Upper lobe of left lung (tissue), 6 donors: ENCODE measurements around the gene ZNF318. TPM values are rescaled to one million over a fixed set of nuclear protein-coding genes. Genes with fewer than 3 reads are reported as not detected.
"Not testable (repeated sequence)": the region's sequence is repeated elsewhere in the genome, so short reads cannot be mapped to it uniquely, and the experiment has no call there.

Experiments used
- ATAC-seq, 2 donors: fragments of 200-7000 bp; cut with Tn5 transposase; one replicate each; pipeline ENCODE4 v1.9.1; 2022; ENCODE audit warnings: mild to moderate bottlenecking in 2 of 2, moderate library complexity in 2 of 2; ENCODE audit not compliant: low FRiP score in 2 of 2
- DNase-seq, 2 donors: peaks; one replicate each; pipeline ENCODE4 v3.0.0-alpha.2; 2019 to 2020
- H3K27ac ChIP-seq, 4 donors: fragments of 200-600 bp; sonication (generic); one replicate each; pipeline ENCODE4 v1.5.1; 2016 to 2019
- H3K27me3 ChIP-seq, 4 donors: fragments of 200-600 bp; sonication (generic); one replicate each; pipeline ENCODE4 v1.5.1; 2017 to 2019
- H3K36me3 ChIP-seq, 4 donors: fragments of 200-600 bp; sonication (generic); one replicate each; pipeline ENCODE4 v1.5.1; 2016 to 2019
- H3K4me1 ChIP-seq, 4 donors: fragments of 200-600 bp; sonication (generic); one replicate each; pipeline ENCODE4 v1.5.1; 2018 to 2019
- H3K4me3 ChIP-seq, 4 donors: fragments of 200-600 bp; sonication (generic); one replicate each; pipeline ENCODE4 v1.5.1; 2017 to 2019; ENCODE audit warnings: mild to moderate bottlenecking in 2 of 4, moderate library complexity in 1 of 4
- H3K9me3 ChIP-seq, 4 donors: fragments of 200-600 bp; sonication (generic); one replicate each; pipeline ENCODE4 v1.5.1; 2018 to 2019
- EP300 ChIP-seq, 4 donors: sonication (generic); formaldehyde crosslinking; IDR thresholded peaks; one replicate each; pipeline ENCODE4 v1.5.1; 2017; ENCODE audit warnings: antibody characterized with exemption in 4 of 4, control low read depth in 2 of 4
- POLR2A ChIP-seq, 4 donors: fragments of 450-650 bp; IDR thresholded peaks; one replicate each; pipeline ENCODE4 v1.5.1; 2016 to 2017; ENCODE audit warnings: antibody characterized with exemption in 4 of 4, mild to moderate bottlenecking in 2 of 4
- POLR2AphosphoS5 ChIP-seq, 2 donors: sonication (generic); formaldehyde crosslinking; IDR thresholded peaks; one replicate each; pipeline ENCODE4 v1.5.1; 2017; ENCODE audit warnings: antibody characterized with exemption in 2 of 2
- WGBS, 2 donors: methylation state at CpG; one replicate each; pipeline ENCODE4 v1.1.5; 2017 to 2018; 5-methylcytosine and 5-hydroxymethylcytosine counted together
- total RNA-seq, 6 donors: library from RNA; depleted of rRNA in 4 of 6; stranded (reverse); fragments of >200 nt in 4 of 6; gene quantifications; one replicate each; pipeline versions ENCODE4 v1.1.0 to v1.2.1, GENCODE V29; 2016 to 2021
- TF ChIP-seq, protein P1 (sequence below), 6 experiments: fragments of 450-650 bp in 4 of 6; fragments of 200-600 bp in 2 of 6; sonication (generic) in 2 of 6; IDR thresholded peaks; one replicate each; pipeline ENCODE4 v1.5.1; 2016 to 2019; ENCODE audit warnings: antibody characterized with exemption in 6 of 6
- donor health status: DM: no; HTN: no; CAD: no; lungs with moderate emphysema.
- donor health status: DM: no; HTN: yes; CAD: no; lungs with severe emphysema.

ZNF318 gene
- total RNA-seq, 6 donors from 2014 or later, result 10.3 to 19.9 (median 15.3) TPM

GRCh38 chr6:43389730-43390295, 20.4 kb upstream of the ZNF318 start:
- DNase-seq (no peak), ATAC-seq (no peak)
- WGBS, 2 donors, result 80 to 85% methylated on average over 6 of the region's 6 CpGs
- peak overlapping the region in 2 of 4 donors; percentile 48 to 54 for H3K27ac ChIP-seq
- no peak overlapping the region for H3K4me3 ChIP-seq
- H3K4me1 ChIP-seq, result peaks cover 0 to 18% (median 3%) of the 10 kb centered on the region in 4 donors
- TF ChIP-seq POLR2A (IDR thresholded peaks at IDR 0.05) (no peak), EP300 (IDR thresholded peaks at IDR 0.05) (no peak), POLR2AphosphoS5 (IDR thresholded peaks at IDR 0.05) (no peak)
- TF ChIP-seq, protein P1, sequence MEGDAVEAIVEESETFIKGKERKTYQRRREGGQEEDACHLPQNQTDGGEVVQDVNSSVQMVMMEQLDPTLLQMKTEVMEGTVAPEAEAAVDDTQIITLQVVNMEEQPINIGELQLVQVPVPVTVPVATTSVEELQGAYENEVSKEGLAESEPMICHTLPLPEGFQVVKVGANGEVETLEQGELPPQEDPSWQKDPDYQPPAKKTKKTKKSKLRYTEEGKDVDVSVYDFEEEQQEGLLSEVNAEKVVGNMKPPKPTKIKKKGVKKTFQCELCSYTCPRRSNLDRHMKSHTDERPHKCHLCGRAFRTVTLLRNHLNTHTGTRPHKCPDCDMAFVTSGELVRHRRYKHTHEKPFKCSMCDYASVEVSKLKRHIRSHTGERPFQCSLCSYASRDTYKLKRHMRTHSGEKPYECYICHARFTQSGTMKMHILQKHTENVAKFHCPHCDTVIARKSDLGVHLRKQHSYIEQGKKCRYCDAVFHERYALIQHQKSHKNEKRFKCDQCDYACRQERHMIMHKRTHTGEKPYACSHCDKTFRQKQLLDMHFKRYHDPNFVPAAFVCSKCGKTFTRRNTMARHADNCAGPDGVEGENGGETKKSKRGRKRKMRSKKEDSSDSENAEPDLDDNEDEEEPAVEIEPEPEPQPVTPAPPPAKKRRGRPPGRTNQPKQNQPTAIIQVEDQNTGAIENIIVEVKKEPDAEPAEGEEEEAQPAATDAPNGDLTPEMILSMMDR (IDR thresholded peaks at IDR 0.05), result no peak
- H3K27me3 ChIP-seq, result no peaks in the 10 kb centered on the region
- no peaks in the 10 kb centered on the region for H3K9me3 ChIP-seq
- H3K36me3 ChIP-seq, result no peaks in the 10 kb centered on the region

DNA sequence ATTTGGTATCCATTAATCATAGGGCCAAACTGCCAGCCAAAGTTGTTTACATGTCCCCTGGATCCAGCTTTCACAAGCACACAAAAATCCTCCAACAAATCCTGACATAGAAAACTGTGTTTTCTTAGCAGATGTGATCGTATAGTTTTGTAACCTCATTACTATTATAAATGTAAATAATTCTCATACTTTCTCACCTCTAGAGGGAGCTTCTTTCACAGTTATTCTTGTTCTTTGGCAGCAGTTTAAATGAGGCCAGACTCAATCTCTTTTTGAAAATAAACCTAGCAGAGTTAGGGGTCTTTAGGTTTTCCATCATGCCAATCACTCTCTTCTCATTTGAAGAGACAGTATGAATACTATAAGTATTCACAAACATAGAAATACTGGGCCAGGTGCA, 17.0 kb upstream of the ZNF318 start:
- TF ChIP-seq POLR2AphosphoS5 (IDR thresholded peaks at IDR 0.05), result no peak
- TF ChIP-seq, protein P1 (IDR thresholded peaks at IDR 0.05), result peak in 2 of 6 experiments; percentile 23 to 41
- no peak overlapping the region for H3K27ac ChIP-seq
- ATAC-seq (peak in 1 of 2 donors; percentile 54), DNase-seq (no peak)
- no peaks in the 10 kb centered on the region for H3K9me3 ChIP-seq
- WGBS, 2 donors, result 21 to 49% methylated on average over 1 of the region's 1 CpG
- no peak overlapping the region for H3K4me3 ChIP-seq
- H3K4me1 ChIP-seq, result peaks cover 0 to 18% (median 4%) of the 10 kb centered on the region in 4 donors
- no peaks in the 10 kb centered on the region for H3K36me3 ChIP-seq
- H3K27me3 ChIP-seq, result no peaks in the 10 kb centered on the region

GRCh38 chr6:43383021-43383667, 13.7 kb upstream of the ZNF318 start:
- WGBS, 2 donors, result 75 to 80% methylated on average over 6 of the region's 6 CpGs
- ATAC-seq (no peak), DNase-seq (no peak)
- TF ChIP-seq EP300 (IDR thresholded peaks at IDR 0.05) (no peak), POLR2AphosphoS5 (IDR thresholded peaks at IDR 0.05) (no peak), POLR2A (IDR thresholded peaks at IDR 0.05) (no peak)
- TF ChIP-seq, protein P1 (IDR thresholded peaks at IDR 0.05), result no peak
- H3K36me3 ChIP-seq, result no peaks in the 10 kb centered on the region
- no peaks in the 10 kb centered on the region for H3K9me3 ChIP-seq
- H3K27me3 ChIP-seq, result no peaks in the 10 kb centered on the region
- H3K4me3 ChIP-seq, result no peak overlapping the region
- H3K4me1 ChIP-seq, result peaks cover 0 to 4% (median 2%) of the 10 kb centered on the region in 4 donors
- no peak overlapping the region for H3K27ac ChIP-seq

DNA sequence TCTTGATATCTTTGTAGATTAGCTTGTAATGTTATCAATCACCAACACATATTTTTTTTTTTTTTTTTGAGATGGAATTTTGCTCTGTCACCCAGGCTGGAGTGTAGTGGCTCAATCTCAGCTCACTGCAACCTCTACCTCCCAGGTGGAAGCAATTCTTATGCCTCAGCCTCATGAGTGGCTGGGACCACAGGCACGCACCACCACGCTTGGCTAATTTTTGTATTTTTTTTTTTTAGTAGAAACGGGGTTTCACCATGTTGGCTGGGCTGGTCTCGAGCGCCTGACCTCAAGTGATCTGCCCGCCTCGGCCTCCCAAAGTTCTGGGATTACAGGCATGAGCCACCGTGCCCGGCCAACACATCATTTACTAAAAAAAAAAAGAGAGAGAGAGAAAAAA, 11.4 kb upstream of the ZNF318 start:
- not testable (repeated sequence) for DNase-seq, ATAC-seq, H3K27me3 ChIP-seq, H3K4me1 ChIP-seq, H3K36me3 ChIP-seq, H3K4me3 ChIP-seq, H3K9me3 ChIP-seq, H3K27ac ChIP-seq
- 86 to 87% methylated on average over 9 of the region's 9 CpGs for WGBS, 2 donors

DNA sequence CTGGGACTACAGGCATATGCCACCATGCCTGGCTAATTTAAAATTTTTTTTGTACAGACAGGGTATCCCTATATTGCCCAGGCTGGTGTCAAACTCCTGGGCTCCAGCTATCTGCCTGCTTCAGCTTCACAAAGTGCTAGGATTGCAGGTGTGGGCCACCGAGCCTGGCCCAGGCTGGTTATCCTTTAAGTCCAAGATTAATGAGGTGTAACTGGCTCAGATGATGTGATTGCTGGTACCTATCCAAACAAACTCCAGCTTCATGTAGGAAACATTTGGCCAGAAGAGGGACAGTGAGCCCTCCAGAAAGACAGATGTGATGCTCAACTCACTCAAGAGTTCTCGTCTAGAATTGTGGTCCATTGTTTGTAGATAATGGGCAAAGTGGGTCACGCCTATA, 9.2 kb upstream of the ZNF318 start:
- Histone ChIP-seq H3K4me3 (no peak overlapping the region), H3K27me3 (no peaks in the 10 kb centered on the region), H3K9me3 (no peaks in the 10 kb centered on the region), H3K36me3 (no peaks in the 10 kb centered on the region), H3K4me1 (peaks cover 0 to 3% (median 0%) of the 10 kb centered on the region in 4 donors), H3K27ac (no peak overlapping the region)
- no peak for TF ChIP-seq POLR2AphosphoS5 (IDR thresholded peaks at IDR 0.05)
- WGBS, 2 donors, result 57 to 76% methylated on average over 3 of the region's 3 CpGs
- no peak for DNase-seq
- ATAC-seq, result no peak

DNA sequence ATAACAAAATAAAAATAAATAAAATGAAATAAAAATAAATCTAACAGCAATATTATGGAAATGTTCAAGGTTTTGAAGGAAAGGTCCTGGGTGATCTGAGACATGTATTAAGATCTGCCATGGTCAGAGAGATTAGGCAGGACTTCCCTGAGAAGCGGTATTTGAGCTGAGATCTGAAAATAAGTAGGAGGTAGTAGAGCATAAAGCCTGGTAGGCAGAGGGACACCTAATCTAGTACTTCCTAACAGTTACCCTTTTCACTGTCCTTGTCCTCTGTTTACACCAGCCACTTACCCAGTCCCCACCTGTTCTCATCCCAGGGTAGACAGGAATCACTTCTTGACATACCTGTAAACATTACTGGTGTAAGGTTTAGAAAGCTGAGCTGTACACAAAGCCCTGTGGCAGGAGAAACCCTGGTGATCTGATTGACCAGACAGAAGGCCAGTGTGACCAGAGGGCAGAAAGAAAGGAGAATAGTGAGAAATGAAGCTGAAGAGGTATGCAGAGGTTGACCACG, 8.3 kb upstream of the ZNF318 start:
- ATAC-seq, result no peak
- Histone ChIP-seq H3K36me3 (no peaks in the 10 kb centered on the region), H3K27me3 (no peaks in the 10 kb centered on the region), H3K9me3 (no peaks in the 10 kb centered on the region), H3K27ac (no peak overlapping the region), H3K4me3 (no peak overlapping the region), H3K4me1 (no peaks in the 10 kb centered on the region)
- no peak for DNase-seq
- WGBS, 2 donors, result 87% methylated on average over 2 of the region's 2 CpGs
- TF ChIP-seq POLR2A (IDR thresholded peaks at IDR 0.05) (no peak), EP300 (IDR thresholded peaks at IDR 0.05) (no peak), POLR2AphosphoS5 (IDR thresholded peaks at IDR 0.05) (no peak)
- TF ChIP-seq, protein P1 (IDR thresholded peaks at IDR 0.05), result no peak
